IMR-90 (cell line): ENCODE data around the gene FAAP20. TPM values are rescaled to one million over a fixed set of nuclear protein-coding genes. Genes with fewer than 3 reads are reported as not detected.

Experiments used
- ATAC-seq: fragments of 200-7000 bp; cut with Tn5 transposase; 2 replicates; pipeline ENCODE4 v1.9.1; 2020; ENCODE audit warnings: low read depth, mild to moderate bottlenecking, moderate library complexity
- BruUV-seq: library from RNA; stranded (reverse); fragments of 400-500 nt; replicated peaks from 2 replicates; lab custom pipeline; 2021; lab: Mats Ljungman, UMichigan
- CTCF ChIA-PET: fragments of 300-600 bp; formaldehyde crosslinking; extraction: SDS; loops from one replicate; lab custom pipeline; 2021; ENCODE audit warnings: antibody characterized with exemption; lab: Yijun Ruan, JAX
- POLR2A ChIA-PET: fragments of 300-600 bp; sonication (Branson Sonifier 250); formaldehyde crosslinking; loops from one replicate; lab custom pipeline; 2022; ENCODE audit warnings: antibody characterized with exemption; ENCODE audit not compliant: unreplicated experiment; lab: Charles Lee
- DNase-seq: peaks from one replicate; pipeline ENCODE4 v3.0.0; 2013
- H2AFZ ChIP-seq: replicated peaks from 2 replicates; pipeline ENCODE3; 2013; ENCODE audit warnings: low read length, mild to moderate bottlenecking; ENCODE audit not compliant: poor library complexity
- H2AK5ac ChIP-seq: 2 replicates; pipeline ENCODE4 v1.6.1; 2013; ENCODE audit warnings: low read depth, low read length, inconsistent platforms
- H2AK9ac ChIP-seq: replicated peaks from 2 replicates; pipeline ENCODE3; 2013; ENCODE audit warnings: mild to moderate bottlenecking, low read depth, low read length, moderate library complexity; ENCODE audit not compliant: poor library complexity
- H2BK120ac ChIP-seq: 2 replicates; pipeline ENCODE4 v1.6.1; 2013; ENCODE audit warnings: low read depth, low read length, inconsistent platforms
- H2BK15ac ChIP-seq: 3 replicates; pipeline ENCODE4 v1.6.1; 2013; ENCODE audit warnings: low read depth, low read length, inconsistent platforms
- H2BK20ac ChIP-seq: 2 replicates; pipeline ENCODE4 v1.6.1; 2013; ENCODE audit warnings: low read depth, mild to moderate bottlenecking, inconsistent platforms, low read length, moderate library complexity
- H2BK5ac ChIP-seq: 2 replicates; pipeline ENCODE4 v1.6.1; 2013; ENCODE audit warnings: mild to moderate bottlenecking, low read depth, low read length, inconsistent platforms; ENCODE audit not compliant: poor library complexity, severe bottlenecking
- H3K14ac ChIP-seq: replicated peaks from 2 replicates; pipeline ENCODE4 v1.6.1; 2013; ENCODE audit warnings: low read depth, low read length, inconsistent platforms
- H3K18ac ChIP-seq: 2 replicates; pipeline ENCODE4 v1.6.1; 2013; ENCODE audit warnings: low read depth, low read length, control low read depth
- H3K23ac ChIP-seq: 2 replicates; pipeline ENCODE4 v1.6.1; 2013; ENCODE audit warnings: low read depth, low read length, inconsistent platforms
- H3K27ac ChIP-seq: 2 replicates; pipeline ENCODE4 v1.5.1; 2013; ENCODE audit warnings: mild to moderate bottlenecking, control low read depth, low read length; ENCODE audit not compliant: insufficient read depth
- H3K27me3 ChIP-seq: 2 replicates; pipeline ENCODE4 v1.6.1; 2013; ENCODE audit warnings: low read length; ENCODE audit not compliant: control insufficient read depth, insufficient read depth
- H3K36me3 ChIP-seq: 2 replicates; pipeline ENCODE4 v1.6.1; 2013; ENCODE audit warnings: low read length, mixed read lengths; ENCODE audit not compliant: control insufficient read depth, insufficient read depth
- H3K4ac ChIP-seq: 2 replicates; pipeline ENCODE4 v1.6.1; 2013; ENCODE audit warnings: low read depth, low read length, inconsistent platforms
- H3K4me1 ChIP-seq: 2 replicates; pipeline ENCODE4 v1.6.1; 2013; ENCODE audit warnings: low read length, mixed read lengths; ENCODE audit not compliant: control insufficient read depth, insufficient read depth
- H3K4me2 ChIP-seq: 2 replicates; pipeline ENCODE4 v1.6.1; 2013; ENCODE audit warnings: low read depth, mild to moderate bottlenecking, control low read depth, low read length, moderate library complexity
- H3K4me3 ChIP-seq: 2 replicates; pipeline ENCODE4 v1.5.1; 2013; ENCODE audit warnings: low read depth, mild to moderate bottlenecking, control low read depth, low read length, moderate library complexity; ENCODE audit not compliant: insufficient read depth
- H3K56ac ChIP-seq: 2 replicates; pipeline ENCODE4 v1.6.1; 2013; ENCODE audit warnings: low read length, inconsistent platforms; ENCODE audit not compliant: insufficient read depth; ENCODE audit errors: extremely low read depth
- H3K79me1 ChIP-seq, 2 experiments: 2 replicates each; pipeline ENCODE4 v1.6.1; 2013; ENCODE audit warnings: low read length in 2 of 2, inconsistent platforms in 1 of 2, low read depth in 1 of 2
- H3K9ac ChIP-seq: 2 replicates; pipeline ENCODE4 v1.6.1; 2013; ENCODE audit warnings: low read depth, low read length, control low read depth
- H3K9me1 ChIP-seq: 2 replicates; pipeline ENCODE4 v1.6.1; 2013; ENCODE audit warnings: low read length, inconsistent platforms; ENCODE audit not compliant: insufficient read depth
- H3K9me3 ChIP-seq: 2 replicates; pipeline ENCODE4 v1.6.1; 2013; ENCODE audit warnings: low read length; ENCODE audit not compliant: control insufficient read depth, insufficient read depth
- H4K20me1 ChIP-seq: 2 replicates; pipeline ENCODE4 v1.6.1; 2013; ENCODE audit warnings: low read length, inconsistent platforms; ENCODE audit not compliant: insufficient read depth
- H4K5ac ChIP-seq: 2 replicates; pipeline ENCODE4 v1.6.1; 2013; ENCODE audit warnings: mild to moderate bottlenecking, low read depth, low read length, control low read depth
- H4K8ac ChIP-seq, 2 experiments: 2 replicates each; pipeline ENCODE4 v1.6.1; 2013; ENCODE audit warnings: low read depth in 2 of 2, low read length in 2 of 2, control low read depth in 1 of 2, inconsistent platforms in 1 of 2
- H4K91ac ChIP-seq: 2 replicates; pipeline ENCODE4 v1.6.1; 2013; ENCODE audit warnings: low read depth, low read length, inconsistent platforms; ENCODE audit not compliant: insufficient read depth
- BHLHE40 ChIP-seq: fragments of 150-350 bp; IDR thresholded peaks from 2 replicates; pipeline ENCODE4 v1.6.1; 2016; ENCODE audit warnings: mild to moderate bottlenecking, low read depth, low read length
- CEBPB ChIP-seq: IDR thresholded peaks from 2 replicates; pipeline ENCODE4 v1.6.1; 2012; ENCODE audit warnings: low read depth, low read length, improper control_type of control experiment
- CHD1 ChIP-seq: IDR thresholded peaks from 2 replicates; pipeline ENCODE4 v1.6.1; 2012; ENCODE audit warnings: low read depth, low read length, improper control_type of control experiment
- CTCF ChIP-seq: conservative IDR thresholded peaks from 2 replicates; pipeline ENCODE4 v1.5.1; 2012; ENCODE audit warnings: mild to moderate bottlenecking, low read depth, low read length, improper control_type of control experiment
- FOS ChIP-seq: fragments of 150-350 bp; IDR thresholded peaks from 2 replicates; pipeline ENCODE4 v1.6.1; 2016; ENCODE audit warnings: low read depth, low read length
- MAFK ChIP-seq: IDR thresholded peaks from 2 replicates; pipeline ENCODE4 v1.6.1; 2012; ENCODE audit warnings: low read depth, low read length, improper control_type of control experiment
- MAZ ChIP-seq: IDR thresholded peaks from 2 replicates; pipeline ENCODE4 v1.6.1; 2012; ENCODE audit warnings: low read depth, mild to moderate bottlenecking, low read length, improper control_type of control experiment, moderate library complexity, borderline replicate concordance
- MXI1 ChIP-seq: IDR thresholded peaks from 2 replicates; pipeline ENCODE4 v1.6.1; 2012; ENCODE audit warnings: low read depth, mild to moderate bottlenecking, low read length, moderate library complexity, borderline replicate concordance
- NFE2L2 ChIP-seq: fragments of 150-350 bp; IDR thresholded peaks from 2 replicates; pipeline ENCODE4 v1.6.1; 2016; ENCODE audit warnings: low read depth, mild to moderate bottlenecking, low read length
- POLR2A ChIP-seq: IDR thresholded peaks from 2 replicates; pipeline ENCODE4 v1.6.1; 2012; ENCODE audit warnings: mild to moderate bottlenecking, low read depth, low read length
- RAD21 ChIP-seq: IDR thresholded peaks from 2 replicates; pipeline ENCODE4 v1.6.1; 2012; ENCODE audit warnings: low read length, improper control_type of control experiment
- RCOR1 ChIP-seq: IDR thresholded peaks from 2 replicates; pipeline ENCODE4 v1.6.1; 2012; ENCODE audit warnings: mild to moderate bottlenecking, low read length, improper control_type of control experiment; ENCODE audit not compliant: insufficient replicate concordance
- RFX5 ChIP-seq: IDR thresholded peaks from 2 replicates; pipeline ENCODE4 v1.8.0; 2012; ENCODE audit warnings: low read depth, mild to moderate bottlenecking, low read length, moderate library complexity
- SMC3 ChIP-seq: fragments of 150-350 bp; IDR thresholded peaks from 2 replicates; pipeline ENCODE4 v1.6.1; 2016; ENCODE audit warnings: low read depth, mild to moderate bottlenecking, antibody characterized with exemption, low read length, moderate library complexity
- USF2 ChIP-seq: fragments of 150-350 bp; IDR thresholded peaks from 2 replicates; pipeline ENCODE4 v1.6.1; 2017; ENCODE audit warnings: mild to moderate bottlenecking, antibody characterized with exemption, low read length, low read depth
- WGBS, 2 experiments: methylation state at CpG; one replicate each; pipeline versions ENCODE4 v1.1.5 to v1.1.7; 2013; ENCODE audit warnings: missing lambda C conversion rate in 2 of 2; ENCODE audit not compliant: insufficient read length in 1 of 2; ENCODE audit errors: extremely low coverage in 2 of 2; 5-methylcytosine and 5-hydroxymethylcytosine counted together
- dilution Hi-C: fragments of 300-500 bp; cut with HindIII; formaldehyde crosslinking; loops from one replicate; pipeline ENCODE4 v1.14.3; 2018; ENCODE audit warnings: low sequenced_read_pairs; ENCODE audit not compliant: unreplicated experiment
- in situ Hi-C: fragments of 300-500 bp; cut with MboI; formaldehyde crosslinking; loops from 3 replicates; pipeline ENCODE4 v1.14.3; 2019; ENCODE audit warnings: low sequenced_read_pairs, inconsistent platforms, mixed read lengths
- intact Hi-C: fragments of 100-400 bp; cut with micrococcal nuclease; formaldehyde crosslinking; loops from 2 replicates; pipeline ENCODE4 v1.10.0; 2022
- polyA plus RNA-seq, 3 experiments: library from polyadenylated mRNA; depleted of rRNA; stranded (reverse); fragments of >200 nt; gene quantifications; 2 replicates each; pipeline ENCODE4 v1.2.3, GENCODE V29; 2012; ENCODE audit warnings: low replicate concordance in 1 of 3
- total RNA-seq: library from RNA; depleted of rRNA; stranded (reverse); fragments of >200 nt; gene quantifications from 2 replicates; pipeline ENCODE4 v1.2.3, GENCODE V29; 2012
- TF ChIP-seq, protein P1 (sequence below): fragments of 150-350 bp; IDR thresholded peaks from 2 replicates; pipeline ENCODE4 v1.6.1; 2016; ENCODE audit warnings: low read depth, mild to moderate bottlenecking, low read length, moderate library complexity, borderline replicate concordance

FAAP20 gene
- total and polyA plus RNA-seq, 2 of the 4 experiments (the other 2 are of a cell fraction): 6.5 to 31.5 TPM

- no peaks in the 10 kb centered on the region for H4K20me1 ChIP-seq
- DNase-seq (no peak), ATAC-seq (no peak)
- WGBS, 2 experiments: 80% methylated on average over 1 of the region's 9 CpGs; no CpG with 5 or more reads in 1 of the 2 experiments
- H3K36me3 ChIP-seq: no peaks in the 10 kb centered on the region
- no peak overlapping the region for H4K91ac ChIP-seq
- no peak overlapping the region for H2BK5ac ChIP-seq
- no peak overlapping the region for H3K27ac ChIP-seq
- H3K79me1 ChIP-seq: peaks cover 14 to 48% of the 10 kb centered on the region in 2 experiments
- H3K27me3 ChIP-seq: no peaks in the 10 kb centered on the region
- TF ChIP-seq, protein P1, sequence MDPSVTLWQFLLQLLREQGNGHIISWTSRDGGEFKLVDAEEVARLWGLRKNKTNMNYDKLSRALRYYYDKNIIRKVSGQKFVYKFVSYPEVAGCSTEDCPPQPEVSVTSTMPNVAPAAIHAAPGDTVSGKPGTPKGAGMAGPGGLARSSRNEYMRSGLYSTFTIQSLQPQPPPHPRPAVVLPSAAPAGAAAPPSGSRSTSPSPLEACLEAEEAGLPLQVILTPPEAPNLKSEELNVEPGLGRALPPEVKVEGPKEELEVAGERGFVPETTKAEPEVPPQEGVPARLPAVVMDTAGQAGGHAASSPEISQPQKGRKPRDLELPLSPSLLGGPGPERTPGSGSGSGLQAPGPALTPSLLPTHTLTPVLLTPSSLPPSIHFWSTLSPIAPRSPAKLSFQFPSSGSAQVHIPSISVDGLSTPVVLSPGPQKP: no peak
- TF ChIP-seq CHD1 (no peak), USF2 (no peak), MAZ (no peak), RAD21 (no peak), RCOR1 (no peak), SMC3 (no peak), CEBPB (no peak), NFE2L2 (no peak), BHLHE40 (no peak), FOS (no peak), MXI1 (no peak), RFX5 (no peak), CTCF (no peak), MAFK (no peak), POLR2A (no peak)
- no peaks in the 10 kb centered on the region; the same call in 1 of the 2 replicates for H3K9me1 ChIP-seq
- no peak overlapping the region for H2BK20ac ChIP-seq
- no peak overlapping the region for H2AK9ac ChIP-seq
- in situ Hi-C loops: no loop called here
- no peak overlapping the region for H3K9ac ChIP-seq
- H3K18ac ChIP-seq: no peak overlapping the region
- no peak overlapping the region for H3K56ac ChIP-seq
- H3K9me3 ChIP-seq: no peaks in the 10 kb centered on the region
- CTCF ChIA-PET: interaction anchor here (1.1 kb wide), 1 partner anchor 28 kb away, joined by 3 read pairs; no protein-coding TSS in a partner anchor
- dilution Hi-C loops: no loop called here
- no peak overlapping the region for H3K4me3 ChIP-seq
- no peak overlapping the region for H3K4me2 ChIP-seq
- no peak overlapping the region for H2BK15ac ChIP-seq
- H2AFZ ChIP-seq: no peak overlapping the region
- no peak overlapping the region for H4K8ac ChIP-seq
- H3K4ac ChIP-seq: no peak overlapping the region
- no peak overlapping the region for H4K5ac ChIP-seq
- BruUV-seq: no TSS peak
- intact Hi-C loops: no loop called here
- H3K23ac ChIP-seq: no peak overlapping the region
- H3K4me1 ChIP-seq: peaks cover 20% of the 10 kb centered on the region
- no peak overlapping the region for H2AK5ac ChIP-seq
- POLR2A ChIA-PET: no interaction called here
- H3K14ac ChIP-seq: no peak overlapping the region
- no peak overlapping the region for H2BK120ac ChIP-seq
These were observed 7.5 kb upstream of the FAAP20 start for GRCh38 chr1:2202008-2202575.
